ENCODE results near the gene ASB15. TPM values are rescaled to one million over a fixed set of nuclear protein-coding genes. Genes with fewer than 3 reads are reported as not detected.
A peak's percentile ranks its signal among the peaks of the same experiment; 100 is the strongest.

Gene ASB15
- total RNA-seq, 1 experiment from 2014 or later = not detected

GRCh38 chr7:123594813-123595241, 6.8 kb upstream of the ASB15 start:
- DNase-seq (ENCODE audit: extremely low read depth, low read depth) = peak; percentile 22

GRCh38 chr7:123598657-123599056, 3.0 kb upstream of the ASB15 start:
- DNase-seq (ENCODE audit: extremely low read depth, low read depth) = no peak

GRCh38 chr7:123599766-123600165, 1.9 kb upstream of the ASB15 start:
- no peak for DNase-seq (ENCODE audit: extremely low read depth, low read depth)

- DNase-seq (ENCODE audit: extremely low read depth, low read depth) = no peak
Observed at GRCh38 chr7:123600876-123601275, 745 bp upstream of the ASB15 start.

- no peak for DNase-seq (ENCODE audit: extremely low read depth, low read depth)
Observed at GRCh38 chr7:123602648-123603047, 1.0 kb downstream of the ASB15 start.

- DNase-seq (ENCODE audit: extremely low read depth, low read depth) = no peak
Observed at GRCh38 chr7:123604739-123605138, 3.1 kb downstream of the ASB15 start.

GRCh38 chr7:123607423-123607975, 5.9 kb downstream of the ASB15 start:
- DNase-seq (ENCODE audit: extremely low read depth, low read depth) = no peak

- DNase-seq (ENCODE audit: extremely low read depth, low read depth) = peak; percentile 31
Observed at GRCh38 chr7:123608991-123609882, 7.6 kb downstream of the ASB15 start.

GRCh38 chr7:123609883-123610239, 8.2 kb downstream of the ASB15 start:
- no peak for DNase-seq (ENCODE audit: extremely low read depth, low read depth)

GRCh38 chr7:123612024-123612423, 10.4 kb downstream of the ASB15 start:
- no peak for DNase-seq (ENCODE audit: extremely low read depth, low read depth)

GRCh38 chr7:123615344-123615743, 13.7 kb downstream of the ASB15 start:
- DNase-seq (ENCODE audit: extremely low read depth, low read depth) = no peak

GRCh38 chr7:123616223-123616622, 14.6 kb downstream of the ASB15 start:
- DNase-seq (ENCODE audit: extremely low read depth, low read depth) = no peak

- DNase-seq (ENCODE audit: extremely low read depth, low read depth) = no peak
Observed at GRCh38 chr7:123621707-123622106, 20.1 kb downstream of the ASB15 start.

GRCh38 chr7:123622660-123623386, 21.2 kb downstream of the ASB15 start:
- peak; percentile 60 for DNase-seq (ENCODE audit: extremely low read depth, low read depth)

GRCh38 chr7:123624527-123625183, 23.0 kb downstream of the ASB15 start:
- DNase-seq (ENCODE audit: extremely low read depth, low read depth) = peak; percentile 28

GRCh38 chr7:123625254-123625653, 23.6 kb downstream of the ASB15 start:
- no peak for DNase-seq (ENCODE audit: extremely low read depth, low read depth)

- no peak for DNase-seq (ENCODE audit: extremely low read depth, low read depth)
Observed at GRCh38 chr7:123627851-123628250, 26.2 kb downstream of the ASB15 start.

- no peak for DNase-seq (ENCODE audit: extremely low read depth, low read depth)
Observed at GRCh38 chr7:123628829-123629228, 27.2 kb downstream of the ASB15 start.

- DNase-seq (ENCODE audit: extremely low read depth, low read depth) = no peak
Observed at GRCh38 chr7:123629281-123629680, 27.7 kb downstream of the ASB15 start.

- DNase-seq (ENCODE audit: extremely low read depth, low read depth) = no peak
Observed at GRCh38 chr7:123632808-123633207, 31.2 kb downstream of the ASB15 start.

- no peak for DNase-seq (ENCODE audit: extremely low read depth, low read depth)
Observed at GRCh38 chr7:123633553-123633952, 31.9 kb downstream of the ASB15 start.
